HG03439 (cell line): ENCODE measurements around the gene SMIM41.

Source experiments
- ATAC-seq: cut with Tn5 transposase; IDR thresholded peaks from one replicate; pipeline ENCODE4 v1.9.1; 2021; ENCODE audit warnings: mild to moderate bottlenecking, moderate library complexity; ENCODE audit not compliant: unreplicated experiment

SMIM41 gene

DNA sequence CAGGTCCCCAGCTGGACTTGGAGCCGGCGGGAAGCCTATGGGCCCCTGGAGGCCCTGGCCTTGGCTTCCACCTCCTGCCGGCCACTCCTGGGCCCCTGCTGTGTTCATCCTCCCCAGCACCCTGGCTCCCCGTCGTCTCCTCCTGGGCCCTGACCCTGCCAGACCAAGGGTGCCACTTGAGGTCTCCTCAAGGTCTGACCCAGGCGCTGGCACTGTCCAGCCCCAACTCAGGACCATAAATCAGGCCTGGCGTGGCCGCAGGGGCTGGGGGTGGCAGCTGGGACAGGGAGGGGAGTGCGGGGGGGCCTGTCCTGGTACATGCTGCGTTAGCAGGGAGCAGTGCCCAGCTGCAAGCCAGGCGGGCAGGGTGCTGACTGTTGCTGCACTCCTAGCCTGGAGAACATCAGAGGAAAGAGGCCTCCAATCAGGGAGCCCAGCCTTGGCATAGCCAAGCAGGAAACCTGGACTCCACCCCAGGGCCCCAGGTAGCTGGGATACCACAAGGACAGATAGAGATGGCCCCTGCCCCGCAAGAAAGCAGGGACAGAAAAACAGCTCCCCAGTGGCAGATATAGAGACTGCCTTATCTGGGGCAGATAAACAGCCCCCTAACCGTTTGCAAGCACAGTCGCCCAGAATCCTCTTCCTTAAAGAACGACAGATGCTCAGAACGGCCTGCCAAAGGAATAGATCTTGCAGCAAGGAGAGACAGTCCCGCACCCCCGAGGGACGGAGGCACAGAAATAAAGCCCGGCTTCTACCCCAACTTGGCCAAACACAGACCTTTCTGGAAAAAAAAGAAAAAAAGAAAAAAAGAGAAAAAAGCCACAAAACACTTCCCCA is 16.2 kb upstream of the SMIM41 start:
- ATAC-seq = no peak

GRCh38 chr12:52063981-52064649 is 15.4 kb upstream of the SMIM41 start:
- ATAC-seq = no peak

DNA sequence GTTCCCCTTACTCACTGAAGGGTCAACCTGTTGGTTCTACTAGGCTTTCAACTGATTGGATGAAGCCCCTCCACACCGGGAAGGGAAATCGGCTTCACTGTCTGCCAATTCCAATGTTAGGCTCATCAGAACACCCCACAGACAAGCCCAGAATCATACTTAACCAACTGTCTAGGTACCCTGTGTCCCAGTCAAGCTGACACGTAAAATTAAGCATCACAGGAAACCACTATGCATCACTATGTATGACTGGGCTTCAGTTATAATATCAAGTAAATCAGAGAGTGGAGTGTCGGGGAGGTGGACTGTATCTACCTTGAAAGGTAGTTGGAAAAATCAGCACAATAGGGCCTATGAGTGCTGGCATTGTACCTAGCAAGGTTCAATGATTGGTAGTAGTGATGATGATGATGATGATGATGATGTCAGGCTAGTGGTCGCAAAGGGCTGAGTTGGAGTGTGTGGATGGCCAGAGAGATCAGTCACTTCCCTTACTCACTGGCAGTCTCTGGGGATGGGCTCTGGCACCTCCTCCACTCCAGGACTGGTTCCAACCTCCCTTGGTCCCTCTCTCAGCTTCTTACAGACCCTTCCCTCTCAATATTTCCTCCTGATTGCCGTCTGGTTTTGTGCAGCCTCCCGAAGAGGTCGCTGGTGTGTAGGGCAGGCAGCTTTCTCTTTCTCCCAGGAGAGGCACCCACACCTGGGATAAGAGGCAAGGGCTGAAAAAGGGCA is 13.0 kb upstream of the SMIM41 start:
- no peak for ATAC-seq

DNA sequence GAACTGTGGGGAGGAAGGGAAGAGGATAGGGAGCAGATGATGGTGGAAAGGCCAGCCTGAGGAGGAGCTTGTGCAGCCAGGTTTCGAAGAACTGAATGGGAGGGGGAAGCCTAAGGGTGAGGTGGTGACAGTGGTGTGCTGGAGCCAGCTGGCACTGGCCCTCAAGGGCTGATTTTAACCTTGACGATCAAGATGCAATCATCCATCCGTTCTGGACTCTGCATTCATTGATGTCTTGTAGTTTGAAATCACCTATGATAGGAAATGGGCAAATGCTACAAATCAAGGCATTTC is 12.5 kb upstream of the SMIM41 start:
- no peak for ATAC-seq

DNA sequence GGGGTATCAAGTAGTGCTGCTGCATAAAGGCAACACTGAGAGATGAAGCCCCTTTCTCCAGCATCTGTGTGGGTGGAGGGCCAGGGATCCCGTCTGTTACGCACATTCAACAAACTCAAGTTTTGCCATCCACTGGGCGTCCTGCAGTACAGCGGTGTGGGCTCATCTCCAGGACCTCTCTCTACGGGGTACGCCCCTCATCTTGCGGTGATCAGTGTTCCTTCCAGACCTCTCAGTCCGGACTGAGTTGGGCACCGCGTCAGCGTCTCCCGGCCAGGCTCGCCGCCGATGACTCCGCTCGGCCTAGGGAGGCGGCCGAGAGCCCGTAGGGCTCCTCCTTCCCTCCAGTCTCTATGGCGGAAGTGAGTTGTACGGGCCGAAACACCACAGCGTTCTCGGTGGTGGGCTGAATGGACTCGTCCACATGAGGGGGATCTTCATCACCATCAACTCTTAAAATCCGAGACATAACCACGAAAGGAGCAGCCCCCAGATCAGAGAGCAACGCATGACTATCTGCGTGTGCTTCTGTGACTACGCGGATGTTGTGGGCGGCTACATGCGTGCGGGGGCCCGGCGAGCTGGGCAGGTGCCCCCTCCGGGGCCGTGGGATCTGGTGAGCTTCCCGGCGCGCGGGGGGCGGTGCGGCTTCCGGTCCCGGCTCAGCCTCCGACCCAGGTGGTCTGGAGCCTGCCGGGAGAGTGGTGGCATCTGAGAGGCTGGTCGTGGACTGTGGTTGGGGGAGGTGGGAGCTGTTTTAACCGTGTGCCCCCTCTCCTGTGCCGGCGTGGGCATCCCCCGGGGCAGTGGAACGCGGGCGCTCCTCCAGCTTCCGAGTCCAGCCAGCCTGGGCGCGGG is 9.9 kb upstream of the SMIM41 start, which contains the start of gene ATG101:
TSS of gene ATG101 (plus strand) at position 652 of the 858 bp plus-strand sequence. CDS start 3,673 bp downstream, outside the sequence.
- ATAC-seq = peak; percentile 93

- peak; percentile 22 for ATAC-seq
Observed at GRCh38 chr12:52070185-52070925, 9.1 kb upstream of the SMIM41 start.

- ATAC-seq = no peak
Observed at GRCh38 chr12:52073531-52074381, 5.7 kb upstream of the SMIM41 start.

GRCh38 chr12:52074971-52075724 is 4.4 kb upstream of the SMIM41 start:
- no peak for ATAC-seq

GRCh38 chr12:52076811-52077210 is 2.7 kb upstream of the SMIM41 start:
- ATAC-seq = no peak

GRCh38 chr12:52078276-52078675 is 1.2 kb upstream of the SMIM41 start:
- no peak for ATAC-seq

DNA sequence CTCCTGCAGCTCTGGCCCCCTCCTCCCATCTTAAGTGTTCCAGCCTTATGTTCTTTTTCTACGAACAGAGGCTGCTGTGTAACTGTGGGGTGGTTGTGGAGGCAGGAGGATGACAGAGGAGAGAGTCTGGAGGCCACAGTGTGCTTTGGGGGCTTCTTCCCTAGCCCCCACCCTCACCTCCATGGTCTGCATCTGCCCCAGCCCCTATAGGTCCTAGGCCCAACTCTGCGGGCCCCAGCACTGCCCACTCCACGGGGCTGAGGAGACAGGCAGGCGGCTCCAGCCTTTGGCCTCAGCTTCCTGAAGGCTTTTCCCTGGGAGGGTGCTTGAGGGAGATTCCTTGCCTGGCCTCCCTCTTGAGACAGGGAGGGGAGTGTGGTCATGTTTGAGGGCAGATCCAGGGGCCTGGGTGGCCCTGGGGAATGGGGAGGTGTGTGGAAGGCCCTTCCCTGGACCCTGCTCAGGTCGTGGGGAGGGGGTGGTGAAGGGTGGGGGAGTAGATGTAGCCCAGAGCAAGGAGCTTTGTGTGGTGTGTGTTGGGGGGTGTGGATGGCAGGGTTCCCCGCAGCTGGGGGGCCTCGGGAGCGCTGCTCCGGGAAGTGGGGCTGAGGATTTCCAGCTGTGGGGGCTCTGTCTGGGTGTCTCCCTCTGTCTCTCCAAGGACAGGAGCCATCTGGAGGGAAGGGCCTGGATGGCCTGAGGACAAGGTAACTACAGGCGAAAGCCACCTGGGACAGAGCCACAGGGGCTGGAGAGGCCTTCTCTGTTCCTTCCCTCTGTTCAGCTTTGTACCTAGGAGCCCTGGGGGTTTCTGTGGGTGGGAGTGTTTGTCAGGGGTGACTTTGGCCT is 1.1 kb downstream of the SMIM41 start:
- no peak for ATAC-seq

- no peak for ATAC-seq
Observed at GRCh38 chr12:52081263-52081733, 1.8 kb downstream of the SMIM41 start.

GRCh38 chr12:52082026-52082668 is 2.6 kb downstream of the SMIM41 start:
- no peak for ATAC-seq

- ATAC-seq = no peak
Observed at GRCh38 chr12:52082669-52082987, 3.1 kb downstream of the SMIM41 start.

DNA sequence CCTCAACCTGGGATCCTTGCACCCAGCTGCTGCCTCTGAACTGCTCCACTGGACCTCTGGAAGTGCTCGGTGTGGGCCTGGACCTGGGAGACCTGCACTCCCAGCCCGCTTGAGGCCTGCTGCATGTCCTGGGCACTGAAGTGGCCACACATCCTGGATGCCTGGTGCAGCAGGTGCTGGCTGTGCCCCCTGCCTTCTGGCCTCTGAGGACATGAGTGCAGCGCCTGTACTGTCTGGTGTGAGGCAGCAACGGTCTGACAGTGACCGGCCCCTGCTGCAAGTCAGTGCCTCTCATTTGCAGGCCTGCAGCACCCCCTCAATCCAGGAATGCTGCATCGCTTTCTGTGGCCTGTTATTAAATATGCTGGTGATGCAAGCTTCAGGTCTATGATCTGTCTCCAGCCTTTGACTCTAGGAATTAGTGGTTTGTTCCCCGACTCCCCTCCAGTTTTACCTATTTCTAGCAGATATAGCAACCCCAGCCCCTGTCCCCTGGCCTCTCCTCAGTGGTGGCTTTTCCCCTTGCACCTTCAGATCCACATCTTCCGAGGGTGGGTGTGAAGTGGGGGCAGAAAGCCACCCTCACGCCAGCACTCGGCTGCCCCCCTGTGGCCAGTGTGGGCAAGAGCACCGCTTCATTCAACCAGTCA is 3.6 kb downstream of the SMIM41 start:
- ATAC-seq = peak; percentile 55

- ATAC-seq = no peak
Observed at GRCh38 chr12:52083638-52083996, 4.1 kb downstream of the SMIM41 start.
